ENCODE measurements around the gene PNPLA2.
A peak's percentile ranks its signal among the peaks of the same experiment; 100 is the strongest.

The PNPLA2 gene

DNA sequence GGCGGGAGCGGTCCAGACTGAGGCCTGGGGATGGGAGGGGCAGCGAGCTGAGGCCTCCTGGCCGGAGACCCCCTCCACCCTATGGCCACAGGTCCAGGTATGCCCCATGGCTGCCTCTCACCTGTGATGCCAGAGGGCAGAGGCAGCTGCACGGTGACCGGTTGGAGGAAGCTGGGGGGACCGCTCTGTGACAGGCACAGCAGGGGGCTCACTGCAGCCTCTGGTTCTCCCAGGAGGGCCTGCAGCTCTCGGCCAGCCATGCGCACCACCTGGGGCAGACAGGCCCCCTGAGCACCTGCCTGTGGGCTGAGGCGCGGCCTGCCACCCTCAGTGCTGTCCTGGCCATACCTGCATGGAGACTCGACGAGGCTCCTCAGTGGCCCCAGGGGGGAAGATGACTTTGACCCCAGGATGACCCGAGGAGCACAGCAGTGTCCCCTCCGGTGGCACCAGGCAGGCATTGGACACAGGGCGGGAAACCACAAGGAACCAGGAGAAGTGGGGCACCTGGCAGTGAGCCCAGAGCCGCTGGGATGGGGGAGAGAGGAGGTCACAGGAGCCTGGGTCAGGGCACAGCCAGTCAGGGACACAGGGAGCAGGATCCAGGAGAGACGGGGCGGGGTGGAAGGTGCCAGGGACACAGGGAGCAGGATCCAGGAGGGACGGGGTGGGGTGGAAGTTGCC lies 17.5 kb upstream of the PNPLA2 start:
- no peak for DNase-seq

DNA sequence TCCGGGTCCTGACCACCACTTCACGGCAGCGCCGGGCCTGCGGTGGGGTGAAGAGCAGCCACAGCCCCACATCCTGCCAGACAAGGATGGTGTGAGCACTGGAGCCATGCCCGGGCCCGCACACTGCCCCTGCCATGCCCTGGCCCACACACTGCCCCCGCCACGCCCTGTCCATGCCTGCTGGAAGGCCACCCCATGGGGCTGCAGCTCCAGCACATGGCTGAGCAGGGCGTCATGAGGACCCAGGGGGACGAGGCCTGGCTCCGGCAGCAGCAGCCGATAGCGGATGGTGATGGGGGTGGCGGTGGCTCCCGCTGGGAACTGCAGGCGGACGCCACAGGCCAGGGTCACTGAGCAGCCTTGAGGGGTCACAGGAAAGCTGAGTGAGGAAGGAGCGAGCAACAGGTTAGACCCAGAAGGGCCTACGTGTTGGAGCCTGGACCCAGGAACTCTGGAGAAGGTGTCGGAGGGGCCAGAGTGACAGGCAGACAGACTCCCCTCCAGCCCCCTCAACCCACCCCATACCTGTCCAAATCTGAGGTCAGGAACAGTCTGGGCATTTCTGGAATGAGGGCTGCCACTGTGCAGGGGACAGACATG lies 16.6 kb upstream of the PNPLA2 start:
- no peak overlapping the region for H3K27ac ChIP-seq
- no peak overlapping the region for H3K4me3 ChIP-seq (ENCODE audit: low read depth, low read length)
- in situ Hi-C loops (cut with HindIII; ENCODE audit: low pct_ligation_motif_present, low sequenced_read_pairs): no loop called here
- TF ChIP-seq, protein P1, sequence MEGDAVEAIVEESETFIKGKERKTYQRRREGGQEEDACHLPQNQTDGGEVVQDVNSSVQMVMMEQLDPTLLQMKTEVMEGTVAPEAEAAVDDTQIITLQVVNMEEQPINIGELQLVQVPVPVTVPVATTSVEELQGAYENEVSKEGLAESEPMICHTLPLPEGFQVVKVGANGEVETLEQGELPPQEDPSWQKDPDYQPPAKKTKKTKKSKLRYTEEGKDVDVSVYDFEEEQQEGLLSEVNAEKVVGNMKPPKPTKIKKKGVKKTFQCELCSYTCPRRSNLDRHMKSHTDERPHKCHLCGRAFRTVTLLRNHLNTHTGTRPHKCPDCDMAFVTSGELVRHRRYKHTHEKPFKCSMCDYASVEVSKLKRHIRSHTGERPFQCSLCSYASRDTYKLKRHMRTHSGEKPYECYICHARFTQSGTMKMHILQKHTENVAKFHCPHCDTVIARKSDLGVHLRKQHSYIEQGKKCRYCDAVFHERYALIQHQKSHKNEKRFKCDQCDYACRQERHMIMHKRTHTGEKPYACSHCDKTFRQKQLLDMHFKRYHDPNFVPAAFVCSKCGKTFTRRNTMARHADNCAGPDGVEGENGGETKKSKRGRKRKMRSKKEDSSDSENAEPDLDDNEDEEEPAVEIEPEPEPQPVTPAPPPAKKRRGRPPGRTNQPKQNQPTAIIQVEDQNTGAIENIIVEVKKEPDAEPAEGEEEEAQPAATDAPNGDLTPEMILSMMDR (IDR thresholded peaks at IDR 0.05; ENCODE audit: low read depth, low read length, missing control alignments): no peak
- no peaks in the 10 kb centered on the region for H3K27me3 ChIP-seq (replicated peaks)
- H3K36me3 ChIP-seq (replicated peaks): peaks cover 13% of the 10 kb centered on the region
- no peak for DNase-seq

More for the DNA sequence above, 17.5 kb upstream of the PNPLA2 start:
- H3K27me3 ChIP-seq (replicated peaks): no peaks in the 10 kb centered on the region
- H3K27ac ChIP-seq: no peak overlapping the region
- in situ Hi-C loops (cut with HindIII; ENCODE audit: low pct_ligation_motif_present, low sequenced_read_pairs): no loop called here
- TF ChIP-seq, protein P1 (IDR thresholded peaks at IDR 0.05; ENCODE audit: low read depth, low read length, missing control alignments): no peak
- H3K36me3 ChIP-seq (replicated peaks): peaks cover 13% of the 10 kb centered on the region
- H3K4me3 ChIP-seq (ENCODE audit: low read depth, low read length): no peak overlapping the region

DNA sequence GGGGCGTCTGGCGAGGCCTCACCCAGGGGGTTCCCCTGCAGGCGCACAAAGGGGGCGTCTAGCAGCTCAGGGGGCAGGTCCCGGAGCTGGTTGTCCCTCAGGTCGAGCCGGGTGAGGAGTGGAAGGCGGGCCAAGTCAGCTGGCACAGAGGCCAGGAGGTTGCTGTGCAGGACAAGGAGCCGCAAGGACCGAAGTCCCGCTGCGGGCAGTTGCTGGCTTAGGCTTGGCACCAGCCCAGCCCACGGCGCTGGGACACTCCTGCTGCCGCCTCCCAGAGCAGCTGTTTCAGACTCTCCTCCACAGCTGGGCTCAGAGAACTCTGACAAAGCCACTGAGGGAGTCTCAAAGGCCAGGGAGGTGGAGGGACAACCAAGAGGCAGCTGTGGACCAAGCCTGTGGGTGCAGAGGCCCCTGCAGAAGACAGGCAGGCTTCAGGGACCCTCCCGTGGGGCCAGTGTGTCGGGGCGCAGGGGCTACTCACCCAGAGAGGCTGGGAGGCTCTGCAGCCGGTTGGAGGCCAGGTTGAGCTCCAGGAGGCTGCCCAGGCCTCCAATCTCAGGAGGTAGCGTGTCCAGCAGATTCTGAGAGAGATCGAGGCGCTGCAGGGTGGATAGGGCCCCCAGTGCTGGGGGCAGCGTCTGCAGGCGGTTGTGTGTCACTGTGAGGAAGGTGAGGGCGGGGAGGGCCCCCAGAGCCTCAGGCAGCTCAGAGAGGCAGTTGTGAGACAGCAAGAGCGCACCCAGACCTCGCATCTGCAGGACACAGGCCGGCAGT lies 15.8 kb upstream of the PNPLA2 start:
- Histone ChIP-seq H3K36me3 (replicated peaks) (peaks cover 13% of the 10 kb centered on the region), H3K27ac (no peak overlapping the region), H3K27me3 (replicated peaks) (no peaks in the 10 kb centered on the region), H3K4me3 (ENCODE audit: low read depth, low read length) (no peak overlapping the region)
- DNase-seq: no peak
- TF ChIP-seq, protein P1 (IDR thresholded peaks at IDR 0.05; ENCODE audit: low read depth, low read length, missing control alignments): no peak
- in situ Hi-C loops (cut with HindIII; ENCODE audit: low pct_ligation_motif_present, low sequenced_read_pairs): no loop called here

DNA sequence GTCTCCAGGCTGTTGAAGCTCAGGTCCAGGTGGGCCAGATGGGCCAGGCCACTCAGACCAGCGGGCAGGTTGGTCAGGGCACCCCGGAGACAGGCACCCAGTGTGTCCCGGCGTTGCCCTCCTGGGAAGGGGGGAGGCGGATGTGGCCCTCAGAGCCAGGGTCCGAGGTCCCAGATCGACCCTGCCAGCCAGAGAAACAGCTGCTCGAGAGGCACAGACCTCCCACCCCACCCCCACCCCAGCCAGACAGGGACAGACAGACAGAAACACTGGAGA lies 15.3 kb upstream of the PNPLA2 start:
- Histone ChIP-seq H3K27ac (no peak overlapping the region), H3K4me3 (ENCODE audit: low read depth, low read length) (no peak overlapping the region), H3K27me3 (replicated peaks) (no peaks in the 10 kb centered on the region), H3K36me3 (replicated peaks) (peaks cover 13% of the 10 kb centered on the region)
- DNase-seq: no peak
- in situ Hi-C loops (cut with HindIII; ENCODE audit: low pct_ligation_motif_present, low sequenced_read_pairs): no loop called here
- TF ChIP-seq, protein P1 (IDR thresholded peaks at IDR 0.05; ENCODE audit: low read depth, low read length, missing control alignments): no peak

- in situ Hi-C loops (cut with HindIII; ENCODE audit: low pct_ligation_motif_present, low sequenced_read_pairs): no loop called here
- H3K27me3 ChIP-seq (replicated peaks): no peaks in the 10 kb centered on the region
- no peak for DNase-seq
- peaks cover 13% of the 10 kb centered on the region for H3K36me3 ChIP-seq (replicated peaks)
- H3K4me3 ChIP-seq (ENCODE audit: low read depth, low read length): peak overlapping the region; percentile 61
- TF ChIP-seq, protein P1 (IDR thresholded peaks at IDR 0.05; ENCODE audit: low read depth, low read length, missing control alignments): no peak
- no peak overlapping the region for H3K27ac ChIP-seq
Measured at GRCh38 chr11:803770-804598, 14.7 kb upstream of the PNPLA2 start.
